Measurements from ENCODE around the gene POLR1D. TPM values are rescaled to one million over a fixed set of nuclear protein-coding genes. Genes with fewer than 3 reads are reported as not detected.

Gene POLR1D
- total RNA-seq, 2 experiments from 2014 or later, result 197 to 200 TPM

- ChIA-PET CTCF (no interaction called here), POLR2A (interaction anchor here (0.6 to 1.5 kb wide), 2 partner anchors 23 to 231 kb away, joined by 3 to 5 read pairs; partner anchors contain the start of gene LNX2)
- intact Hi-C loops (cut with DNase I, micrococcal nuclease), result no loop called here
- H3K9me3 ChIP-seq (ENCODE audit: control insufficient read depth in 1 of 2, insufficient read depth in 1 of 2, low read length in 2 of 2), result peaks cover 0 to 4% of the 10 kb centered on the region in 2 experiments
- no peaks in the 10 kb centered on the region for H3K4me1 ChIP-seq (ENCODE audit: insufficient read depth, low read length)
- Mint-ChIP-seq H3K9me3 (no peaks in the 10 kb centered on the region), H3K4me1 (ENCODE audit: low read depth) (peaks cover 52% of the 10 kb centered on the region), H3K36me3 (ENCODE audit: low read depth) (peaks cover 48% of the 10 kb centered on the region), H3K27me3 (no peaks in the 10 kb centered on the region), H3K4me3 (no peak overlapping the region), H3K27ac (no peak overlapping the region)
- H3K4me3 ChIP-seq (ENCODE audit: low read length), result no peak overlapping the region
- no peak overlapping the region for H3K27ac ChIP-seq (ENCODE audit: low read depth in 1 of 2, low read length in 2 of 2)
- ATAC-seq (ENCODE audit: poor library complexity), result no peak
- no peak for TF ChIP-seq CTCF (IDR thresholded peaks at IDR 0.05)
- H3K27me3 ChIP-seq (ENCODE audit: control insufficient read depth in 1 of 2, insufficient read depth in 2 of 2, low read length in 2 of 2), result no peaks in the 10 kb centered on the region
- no peak for DNase-seq
- H3K36me3 ChIP-seq (ENCODE audit: insufficient read depth, low read length), result peaks cover 10% of the 10 kb centered on the region
Measured at GRCh38 chr13:27643334-27644132, 21.8 kb downstream of the POLR1D start.

- ATAC-seq (ENCODE audit: poor library complexity), result no peak
- POLR2A ChIA-PET, result no interaction called here
- H3K27ac ChIP-seq (ENCODE audit: low read depth in 1 of 2, low read length in 2 of 2), result no peak overlapping the region
Measured at GRCh38 chr13:27644302-27644701, 22.6 kb downstream of the POLR1D start.

GRCh38 chr13:27650312-27650711 is 28.6 kb downstream of the POLR1D start:
- H3K27me3 ChIP-seq (ENCODE audit: control insufficient read depth in 1 of 2, insufficient read depth in 2 of 2, low read length in 2 of 2), result no peaks in the 10 kb centered on the region
- peaks cover 35% of the 10 kb centered on the region for H3K36me3 ChIP-seq (ENCODE audit: insufficient read depth, low read length)
- H3K4me3 Mint-ChIP-seq, result no peak overlapping the region
- H3K4me1 ChIP-seq (ENCODE audit: insufficient read depth, low read length), result no peaks in the 10 kb centered on the region
- TF ChIP-seq CTCF (IDR thresholded peaks at IDR 0.05), result no peak
- peaks cover 7% of the 10 kb centered on the region for H3K9me3 Mint-ChIP-seq
- CTCF ChIA-PET, result no interaction called here
- ATAC-seq (ENCODE audit: poor library complexity) (no peak), DNase-seq (no peak)
- no peak overlapping the region for H3K4me3 ChIP-seq (ENCODE audit: low read length)
- H3K27ac Mint-ChIP-seq, result no peak overlapping the region
- H3K27me3 Mint-ChIP-seq, result no peaks in the 10 kb centered on the region
- H3K27ac ChIP-seq (ENCODE audit: low read depth in 1 of 2, low read length in 2 of 2), result no peak overlapping the region
- intact Hi-C loops (cut with DNase I, micrococcal nuclease), result no loop called here
- peaks cover 6% of the 10 kb centered on the region for H3K4me1 Mint-ChIP-seq (ENCODE audit: low read depth)
- peaks cover 77% of the 10 kb centered on the region for H3K36me3 Mint-ChIP-seq (ENCODE audit: low read depth)
- peaks cover 0 to 29% of the 10 kb centered on the region in 2 experiments for H3K9me3 ChIP-seq (ENCODE audit: control insufficient read depth in 1 of 2, insufficient read depth in 1 of 2, low read length in 2 of 2)
- POLR2A ChIA-PET, result no interaction called here

More at GRCh38 chr13:27644302-27644701, 22.6 kb downstream of the POLR1D start:
- Histone ChIP-seq H3K36me3 (ENCODE audit: insufficient read depth, low read length) (peaks cover 17% of the 10 kb centered on the region), H3K4me1 (ENCODE audit: insufficient read depth, low read length) (no peaks in the 10 kb centered on the region), H3K27me3 (ENCODE audit: control insufficient read depth in 1 of 2, insufficient read depth in 2 of 2, low read length in 2 of 2) (no peaks in the 10 kb centered on the region), H3K4me3 (ENCODE audit: low read length) (no peak overlapping the region), H3K9me3 (ENCODE audit: control insufficient read depth in 1 of 2, insufficient read depth in 1 of 2, low read length in 2 of 2) (peaks cover 0 to 9% of the 10 kb centered on the region in 2 experiments)
- no peak overlapping the region for H3K4me3 Mint-ChIP-seq
- H3K9me3 Mint-ChIP-seq, result no peaks in the 10 kb centered on the region
- H3K27me3 Mint-ChIP-seq, result no peaks in the 10 kb centered on the region
- CTCF ChIA-PET, result no interaction called here
- H3K36me3 Mint-ChIP-seq (ENCODE audit: low read depth), result peaks cover 55% of the 10 kb centered on the region
- intact Hi-C loops (cut with DNase I, micrococcal nuclease), result no loop called here
- H3K4me1 Mint-ChIP-seq (ENCODE audit: low read depth), result peaks cover 46% of the 10 kb centered on the region
- no peak for TF ChIP-seq CTCF (IDR thresholded peaks at IDR 0.05)
- DNase-seq, result no peak
- H3K27ac Mint-ChIP-seq, result no peak overlapping the region
